GM12878 (cell line): ENCODE results near the gene NBR1. TPM values are rescaled to one million over a fixed set of nuclear protein-coding genes. Genes with fewer than 3 reads are reported as not detected.

ENCODE experiments used
- BMI1 ChIP-seq: fragments of 450-650 bp; IDR thresholded peaks from 2 replicates; pipeline ENCODE4 v1.6.1; 2016; ENCODE audit warnings: mild to moderate bottlenecking, moderate library complexity, borderline replicate concordance
- CHD1 ChIP-seq: IDR thresholded peaks from 2 replicates; pipeline ENCODE4 v1.6.1; 2012; ENCODE audit warnings: low read depth, low read length, improper control_type of control experiment
- E2F8 ChIP-seq: fragments of 450-650 bp; IDR thresholded peaks from 2 replicates; pipeline ENCODE4 v1.6.1; 2018; ENCODE audit warnings: mild to moderate bottlenecking, low read depth, moderate library complexity; ENCODE audit not compliant: partially characterized antibody
- ETV6 ChIP-seq, 2 experiments: fragments of 450-650 bp in 1 of 2; IDR thresholded peaks in 1 of 2; conservative IDR thresholded peaks in 1 of 2; 2 replicates each; pipeline ENCODE4 v1.6.1; 2014; ENCODE audit warnings: antibody characterized with exemption in 1 of 2, borderline replicate concordance in 1 of 2, low read depth in 1 of 2, mild to moderate bottlenecking in 1 of 2, moderate library complexity in 1 of 2
- IRF3 ChIP-seq: fragments of 450-650 bp; IDR thresholded peaks from 2 replicates; pipeline ENCODE4 v1.6.1; 2014; ENCODE audit warnings: mild to moderate bottlenecking
- JUNB ChIP-seq: IDR thresholded peaks from 2 replicates; pipeline ENCODE4 v1.6.1; 2016; ENCODE audit warnings: antibody characterized with exemption, mild to moderate bottlenecking
- MAX ChIP-seq: IDR thresholded peaks from 2 replicates; pipeline ENCODE4 v1.6.1; 2012; ENCODE audit warnings: low read depth, low read length, improper control_type of control experiment
- RELB ChIP-seq: fragments of 450-650 bp; IDR thresholded peaks from 2 replicates; pipeline ENCODE4 v1.6.1; 2017; ENCODE audit warnings: low read depth, mild to moderate bottlenecking, moderate library complexity
- SIX5 ChIP-seq: IDR thresholded peaks from 2 replicates; pipeline ENCODE4 v1.6.1; 2011; ENCODE audit warnings: mild to moderate bottlenecking, low read depth, low read length, moderate library complexity; ENCODE audit not compliant: severe bottlenecking
- TCF12 ChIP-seq: IDR thresholded peaks from 2 replicates; pipeline ENCODE4 v1.6.1; 2011; ENCODE audit warnings: low read depth, mild to moderate bottlenecking, low read length
- ZBTB11 ChIP-seq: fragments of 450-650 bp; formaldehyde crosslinking; IDR thresholded peaks from 2 replicates; pipeline ENCODE4 v1.5.0; 2022; ENCODE audit warnings: mild to moderate bottlenecking, missing genetic modification characterization
- polyA plus RNA-seq, 11 experiments: library from polyadenylated mRNA; depleted of rRNA in 4 of 11; unstranded in 6 of 11; stranded (reverse) in 5 of 11; fragments of >200 nt; fragmentation: Nextera tagmentation in 4 of 11; fragmentation: Illumina TruSeq in 1 of 11; extraction: Ambion mirVana in 4 of 11; extraction: Trizol in 1 of 11; gene quantifications; 1 replicate in 1 of 11; 2 replicates in 10 of 11; pipeline versions ENCODE4 v1.2.1 to v1.2.3, GENCODE V29; 2011 to 2016; ENCODE audit warnings: inconsistent platforms in 2 of 11, missing spikeins in 2 of 11, low read depth in 1 of 11
- total RNA-seq, 4 experiments: library from RNA; depleted of rRNA in 3 of 4; stranded (reverse); fragments of >200 nt in 3 of 4; fragmentation: Illumina TruSeq in 1 of 4; extraction: Trizol in 1 of 4; gene quantifications; 2 replicates each; pipeline versions ENCODE4 v1.2.1 to v1.2.3, GENCODE V29; 2013 to 2021
- TF ChIP-seq, protein P1 (sequence below): fragments of 150-350 bp; IDR thresholded peaks from 2 replicates; pipeline ENCODE4 v1.6.1; 2016; ENCODE audit warnings: low read depth, low read length
- TF ChIP-seq, protein P2 (sequence below): IDR thresholded peaks from 2 replicates; pipeline ENCODE4 v1.6.1; 2011; ENCODE audit warnings: low read depth, mild to moderate bottlenecking, low read length, moderate library complexity, borderline replicate concordance; ENCODE audit errors: extremely low read depth

The NBR1 gene
- total and polyA plus RNA-seq, 10 of the 15 experiments (the other 5 are each of a cell fraction or from before 2014, with no cell fraction given): 3.5 to 55.2 (median 28.2) TPM

- TF ChIP-seq, protein P1, sequence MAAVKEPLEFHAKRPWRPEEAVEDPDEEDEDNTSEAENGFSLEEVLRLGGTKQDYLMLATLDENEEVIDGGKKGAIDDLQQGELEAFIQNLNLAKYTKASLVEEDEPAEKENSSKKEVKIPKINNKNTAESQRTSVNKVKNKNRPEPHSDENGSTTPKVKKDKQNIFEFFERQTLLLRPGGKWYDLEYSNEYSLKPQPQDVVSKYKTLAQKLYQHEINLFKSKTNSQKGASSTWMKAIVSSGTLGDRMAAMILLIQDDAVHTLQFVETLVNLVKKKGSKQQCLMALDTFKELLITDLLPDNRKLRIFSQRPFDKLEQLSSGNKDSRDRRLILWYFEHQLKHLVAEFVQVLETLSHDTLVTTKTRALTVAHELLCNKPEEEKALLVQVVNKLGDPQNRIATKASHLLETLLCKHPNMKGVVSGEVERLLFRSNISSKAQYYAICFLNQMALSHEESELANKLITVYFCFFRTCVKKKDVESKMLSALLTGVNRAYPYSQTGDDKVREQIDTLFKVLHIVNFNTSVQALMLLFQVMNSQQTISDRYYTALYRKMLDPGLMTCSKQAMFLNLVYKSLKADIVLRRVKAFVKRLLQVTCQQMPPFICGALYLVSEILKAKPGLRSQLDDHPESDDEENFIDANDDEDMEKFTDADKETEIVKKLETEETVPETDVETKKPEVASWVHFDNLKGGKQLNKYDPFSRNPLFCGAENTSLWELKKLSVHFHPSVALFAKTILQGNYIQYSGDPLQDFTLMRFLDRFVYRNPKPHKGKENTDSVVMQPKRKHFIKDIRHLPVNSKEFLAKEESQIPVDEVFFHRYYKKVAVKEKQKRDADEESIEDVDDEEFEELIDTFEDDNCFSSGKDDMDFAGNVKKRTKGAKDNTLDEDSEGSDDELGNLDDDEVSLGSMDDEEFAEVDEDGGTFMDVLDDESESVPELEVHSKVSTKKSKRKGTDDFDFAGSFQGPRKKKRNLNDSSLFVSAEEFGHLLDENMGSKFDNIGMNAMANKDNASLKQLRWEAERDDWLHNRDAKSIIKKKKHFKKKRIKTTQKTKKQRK: no peak
- TF ChIP-seq, protein P2, sequence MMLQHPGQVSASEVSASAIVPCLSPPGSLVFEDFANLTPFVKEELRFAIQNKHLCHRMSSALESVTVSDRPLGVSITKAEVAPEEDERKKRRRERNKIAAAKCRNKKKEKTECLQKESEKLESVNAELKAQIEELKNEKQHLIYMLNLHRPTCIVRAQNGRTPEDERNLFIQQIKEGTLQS: peak; percentile 65; the same call in 1 of the 2 replicates
- TF ChIP-seq RELB (peak; percentile 85), SIX5 (peak; percentile 46), BMI1 (peak; percentile 99), E2F8 (peak; percentile 99), TCF12 (no peak), MAX (peak; percentile 88), JUNB (no peak), CHD1 (no peak), IRF3 (0 out of 2 replicates have a peak, but pooled peaks have one; percentile 44), ZBTB11 (CRISPR knock-in tag) (no peak), ETV6 (conservative IDR thresholded peaks at IDR 0.05 in 1 of 2, IDR thresholded peaks at IDR 0.05 in 1 of 2; ENCODE audit: borderline replicate concordance in 1 of 2, low read depth in 1 of 2) (no peak)
Observed at GRCh38 chr17:43125133-43125966, 45.7 kb upstream of the NBR1 start, which contains the start of gene BRCA1 (continued).
